Measurements from ENCODE around the gene DOCK3.

DOCK3 gene

GRCh38 chr3:51110586-51110985 lies 435.9 kb downstream of the DOCK3 start:
- TF ChIP-seq CTCF (IDR thresholded peaks at IDR 0.05): no peak

GRCh38 chr3:51122944-51123343 lies 448.2 kb downstream of the DOCK3 start:
- TF ChIP-seq CTCF (IDR thresholded peaks at IDR 0.05): no peak

GRCh38 chr3:51123531-51123930 lies 448.8 kb downstream of the DOCK3 start:
- no peak for TF ChIP-seq CTCF (IDR thresholded peaks at IDR 0.05)

GRCh38 chr3:51137715-51138114 lies 463.0 kb downstream of the DOCK3 start:
- no peak for TF ChIP-seq CTCF (IDR thresholded peaks at IDR 0.05)

- TF ChIP-seq CTCF (IDR thresholded peaks at IDR 0.05): no peak
Observed at GRCh38 chr3:51139616-51140015, 464.9 kb downstream of the DOCK3 start.

GRCh38 chr3:51141573-51141972 lies 466.8 kb downstream of the DOCK3 start:
- TF ChIP-seq CTCF (IDR thresholded peaks at IDR 0.05): no peak

- TF ChIP-seq CTCF (IDR thresholded peaks at IDR 0.05): no peak
Observed at GRCh38 chr3:51145811-51146585, 471.3 kb downstream of the DOCK3 start.

- TF ChIP-seq CTCF (IDR thresholded peaks at IDR 0.05): no peak
Observed at GRCh38 chr3:51146781-51147180, 472.1 kb downstream of the DOCK3 start.
